H1 (cell line): Measurements from ENCODE around the gene CLN6. TPM values are rescaled to one million over a fixed set of nuclear protein-coding genes. Genes with fewer than 3 reads are reported as not detected.

Experiments
- ASH2L ChIP-seq: fragments of 200-600, 300-600 bp; sonication (generic); IDR thresholded peaks from one replicate; pipeline ENCODE4 v1.7.1; 2017; ENCODE audit warnings: low read length
- CHD1 ChIP-seq: IDR thresholded peaks from 2 replicates; pipeline ENCODE4 v1.6.1; 2012; ENCODE audit warnings: low read depth, low read length, improper control_type of control experiment
- GABPA ChIP-seq: IDR thresholded peaks from 2 replicates; pipeline ENCODE4 v1.6.1; 2011; ENCODE audit warnings: mild to moderate bottlenecking, low read length, moderate library complexity, borderline replicate concordance; ENCODE audit not compliant: insufficient read depth
- NANOG ChIP-seq: IDR thresholded peaks from 2 replicates; pipeline ENCODE4 v1.6.1; 2011; ENCODE audit warnings: low read length, low read depth, mild to moderate bottlenecking, inconsistent platforms; ENCODE audit not compliant: insufficient read depth, poor library complexity, severe bottlenecking
- RAD21 ChIP-seq, 2 experiments: IDR thresholded peaks in 1 of 2; conservative IDR thresholded peaks in 1 of 2; 2 replicates each; pipeline ENCODE4 v1.6.1; 2011; ENCODE audit warnings: low read depth in 2 of 2, low read length in 2 of 2, improper control_type of control experiment in 1 of 2, inconsistent platforms in 1 of 2, mild to moderate bottlenecking in 1 of 2, moderate library complexity in 1 of 2
- RNF2 ChIP-seq: fragments of 200-900, 300-1000 bp; sonication (generic); IDR thresholded peaks from 2 replicates; pipeline ENCODE4 v1.7.1; 2016; ENCODE audit warnings: borderline replicate concordance, low read depth, mild to moderate bottlenecking, antibody characterized with exemption, low read length; ENCODE audit not compliant: poor library complexity, severe bottlenecking; ENCODE audit errors: missing control alignments
- SIX5 ChIP-seq: IDR thresholded peaks from 2 replicates; pipeline ENCODE4 v1.6.1; 2011; ENCODE audit warnings: mild to moderate bottlenecking, low read depth, low read length
- TBP ChIP-seq: IDR thresholded peaks from 2 replicates; pipeline ENCODE4 v1.6.1; 2011; ENCODE audit warnings: low read depth, low read length, improper control_type of control experiment
- TEAD4 ChIP-seq: IDR thresholded peaks from 2 replicates; pipeline ENCODE4 v1.6.1; 2012; ENCODE audit warnings: low read depth, low read length, inconsistent platforms, mixed read lengths
- polyA plus RNA-seq, 7 experiments: library from polyadenylated mRNA; depleted of rRNA in 3 of 7; stranded (reverse) in 5 of 7; unstranded in 2 of 7; fragments of >200 nt in 5 of 7; fragments of 200-250 nt in 2 of 7; gene quantifications; 1 replicate in 5 of 7; 2 replicates in 1 of 7; 4 replicates in 1 of 7; pipeline versions ENCODE4 v1.2.1 to v1.2.3, GENCODE V29; 2011 to 2013; ENCODE audit warnings: missing spikeins in 2 of 7, mixed read lengths in 2 of 7
- total RNA-seq: library from RNA; stranded (reverse); fragmentation: NEBNext Ultra II Directional; extraction: Animal tissue kit (Norgen Biotek cat#: 25700); gene quantifications from 2 replicates; pipeline ENCODE4 v1.2.1, GENCODE V29; 2021
- TF ChIP-seq, protein P1 (sequence below): fragments of 300-600 bp; sonication (generic); IDR thresholded peaks from 2 replicates; pipeline ENCODE4 v1.7.1; 2012; ENCODE audit warnings: low read length, moderate library complexity, mild to moderate bottlenecking, inconsistent platforms; ENCODE audit not compliant: insufficient replicate concordance

The CLN6 gene
- total and polyA plus RNA-seq, 2 of the 8 experiments (the other 6 are each of a cell fraction or from before 2014, with no cell fraction given) = 60.0 to 137 TPM

DNA sequence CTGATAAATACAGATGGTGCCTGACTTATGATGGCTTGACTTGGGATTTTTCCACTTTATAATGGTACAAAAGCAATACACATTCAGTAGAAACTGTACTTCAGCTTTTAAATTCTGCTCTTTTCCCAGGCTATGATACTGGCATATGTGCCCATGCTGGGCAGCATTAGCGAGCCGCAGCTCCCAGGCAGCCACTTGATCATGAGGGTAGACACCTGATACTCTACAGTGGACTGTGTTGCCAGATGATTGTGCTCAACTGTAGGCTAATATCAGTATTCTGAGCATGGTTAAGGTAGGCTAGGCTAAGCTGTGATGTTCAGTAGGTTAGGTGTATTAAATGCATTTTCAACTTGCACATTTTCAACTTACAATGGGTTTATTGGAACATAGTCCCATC is 30.4 kb upstream of the CLN6 start (continued):
- no peak for TF ChIP-seq CHD1
- TF ChIP-seq NANOG = no peak
- no peak for TF ChIP-seq ASH2L
- no peak for TF ChIP-seq GABPA
- TF ChIP-seq, protein P1, sequence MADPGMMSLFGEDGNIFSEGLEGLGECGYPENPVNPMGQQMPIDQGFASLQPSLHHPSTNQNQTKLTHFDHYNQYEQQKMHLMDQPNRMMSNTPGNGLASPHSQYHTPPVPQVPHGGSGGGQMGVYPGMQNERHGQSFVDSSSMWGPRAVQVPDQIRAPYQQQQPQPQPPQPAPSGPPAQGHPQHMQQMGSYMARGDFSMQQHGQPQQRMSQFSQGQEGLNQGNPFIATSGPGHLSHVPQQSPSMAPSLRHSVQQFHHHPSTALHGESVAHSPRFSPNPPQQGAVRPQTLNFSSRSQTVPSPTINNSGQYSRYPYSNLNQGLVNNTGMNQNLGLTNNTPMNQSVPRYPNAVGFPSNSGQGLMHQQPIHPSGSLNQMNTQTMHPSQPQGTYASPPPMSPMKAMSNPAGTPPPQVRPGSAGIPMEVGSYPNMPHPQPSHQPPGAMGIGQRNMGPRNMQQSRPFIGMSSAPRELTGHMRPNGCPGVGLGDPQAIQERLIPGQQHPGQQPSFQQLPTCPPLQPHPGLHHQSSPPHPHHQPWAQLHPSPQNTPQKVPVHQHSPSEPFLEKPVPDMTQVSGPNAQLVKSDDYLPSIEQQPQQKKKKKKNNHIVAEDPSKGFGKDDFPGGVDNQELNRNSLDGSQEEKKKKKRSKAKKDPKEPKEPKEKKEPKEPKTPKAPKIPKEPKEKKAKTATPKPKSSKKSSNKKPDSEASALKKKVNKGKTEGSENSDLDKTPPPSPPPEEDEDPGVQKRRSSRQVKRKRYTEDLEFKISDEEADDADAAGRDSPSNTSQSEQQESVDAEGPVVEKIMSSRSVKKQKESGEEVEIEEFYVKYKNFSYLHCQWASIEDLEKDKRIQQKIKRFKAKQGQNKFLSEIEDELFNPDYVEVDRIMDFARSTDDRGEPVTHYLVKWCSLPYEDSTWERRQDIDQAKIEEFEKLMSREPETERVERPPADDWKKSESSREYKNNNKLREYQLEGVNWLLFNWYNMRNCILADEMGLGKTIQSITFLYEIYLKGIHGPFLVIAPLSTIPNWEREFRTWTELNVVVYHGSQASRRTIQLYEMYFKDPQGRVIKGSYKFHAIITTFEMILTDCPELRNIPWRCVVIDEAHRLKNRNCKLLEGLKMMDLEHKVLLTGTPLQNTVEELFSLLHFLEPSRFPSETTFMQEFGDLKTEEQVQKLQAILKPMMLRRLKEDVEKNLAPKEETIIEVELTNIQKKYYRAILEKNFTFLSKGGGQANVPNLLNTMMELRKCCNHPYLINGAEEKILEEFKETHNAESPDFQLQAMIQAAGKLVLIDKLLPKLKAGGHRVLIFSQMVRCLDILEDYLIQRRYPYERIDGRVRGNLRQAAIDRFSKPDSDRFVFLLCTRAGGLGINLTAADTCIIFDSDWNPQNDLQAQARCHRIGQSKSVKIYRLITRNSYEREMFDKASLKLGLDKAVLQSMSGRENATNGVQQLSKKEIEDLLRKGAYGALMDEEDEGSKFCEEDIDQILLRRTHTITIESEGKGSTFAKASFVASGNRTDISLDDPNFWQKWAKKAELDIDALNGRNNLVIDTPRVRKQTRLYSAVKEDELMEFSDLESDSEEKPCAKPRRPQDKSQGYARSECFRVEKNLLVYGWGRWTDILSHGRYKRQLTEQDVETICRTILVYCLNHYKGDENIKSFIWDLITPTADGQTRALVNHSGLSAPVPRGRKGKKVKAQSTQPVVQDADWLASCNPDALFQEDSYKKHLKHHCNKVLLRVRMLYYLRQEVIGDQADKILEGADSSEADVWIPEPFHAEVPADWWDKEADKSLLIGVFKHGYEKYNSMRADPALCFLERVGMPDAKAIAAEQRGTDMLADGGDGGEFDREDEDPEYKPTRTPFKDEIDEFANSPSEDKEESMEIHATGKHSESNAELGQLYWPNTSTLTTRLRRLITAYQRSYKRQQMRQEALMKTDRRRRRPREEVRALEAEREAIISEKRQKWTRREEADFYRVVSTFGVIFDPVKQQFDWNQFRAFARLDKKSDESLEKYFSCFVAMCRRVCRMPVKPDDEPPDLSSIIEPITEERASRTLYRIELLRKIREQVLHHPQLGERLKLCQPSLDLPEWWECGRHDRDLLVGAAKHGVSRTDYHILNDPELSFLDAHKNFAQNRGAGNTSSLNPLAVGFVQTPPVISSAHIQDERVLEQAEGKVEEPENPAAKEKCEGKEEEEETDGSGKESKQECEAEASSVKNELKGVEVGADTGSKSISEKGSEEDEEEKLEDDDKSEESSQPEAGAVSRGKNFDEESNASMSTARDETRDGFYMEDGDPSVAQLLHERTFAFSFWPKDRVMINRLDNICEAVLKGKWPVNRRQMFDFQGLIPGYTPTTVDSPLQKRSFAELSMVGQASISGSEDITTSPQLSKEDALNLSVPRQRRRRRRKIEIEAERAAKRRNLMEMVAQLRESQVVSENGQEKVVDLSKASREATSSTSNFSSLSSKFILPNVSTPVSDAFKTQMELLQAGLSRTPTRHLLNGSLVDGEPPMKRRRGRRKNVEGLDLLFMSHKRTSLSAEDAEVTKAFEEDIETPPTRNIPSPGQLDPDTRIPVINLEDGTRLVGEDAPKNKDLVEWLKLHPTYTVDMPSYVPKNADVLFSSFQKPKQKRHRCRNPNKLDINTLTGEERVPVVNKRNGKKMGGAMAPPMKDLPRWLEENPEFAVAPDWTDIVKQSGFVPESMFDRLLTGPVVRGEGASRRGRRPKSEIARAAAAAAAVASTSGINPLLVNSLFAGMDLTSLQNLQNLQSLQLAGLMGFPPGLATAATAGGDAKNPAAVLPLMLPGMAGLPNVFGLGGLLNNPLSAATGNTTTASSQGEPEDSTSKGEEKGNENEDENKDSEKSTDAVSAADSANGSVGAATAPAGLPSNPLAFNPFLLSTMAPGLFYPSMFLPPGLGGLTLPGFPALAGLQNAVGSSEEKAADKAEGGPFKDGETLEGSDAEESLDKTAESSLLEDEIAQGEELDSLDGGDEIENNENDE = no peak
- no peak for TF ChIP-seq TBP
- TF ChIP-seq TEAD4 = no peak
- no peak for TF ChIP-seq RAD21 (IDR thresholded peaks at IDR 0.05 in 1 of 2, conservative IDR thresholded peaks at IDR 0.05 in 1 of 2; ENCODE audit: low read depth in 2 of 2, low read length in 2 of 2)
- no peak for TF ChIP-seq RNF2
- no peak for TF ChIP-seq SIX5
